ENCODE results near the gene CC2D2B. TPM values are rescaled to one million over a fixed set of nuclear protein-coding genes. Genes with fewer than 3 reads are reported as not detected.

Gene CC2D2B
- under 0.01 TPM in 1 of 2 replicates, not detected in the other for total RNA-seq (ENCODE audit: low replicate concordance)

GRCh38 chr10:95907456-95908253, at the start of gene CC2D2B:
TSS of gene CC2D2B (plus strand) at chr10:95907975. CDS start at chr10:95911324, 3,349 bp downstream.

GRCh38 chr10:96043033-96043892, 135.5 kb downstream of the CC2D2B start, which contains the start of gene CCNJ:
TSS of gene CCNJ (plus strand) at chr10:96043583. CDS start at chr10:96044394, 811 bp downstream.

Other genes with a start within 250 kb of the CC2D2B start
- 17.8 and 18.6 TPM in 2 replicates for gene TCTN3, start 214.0 kb upstream of the CC2D2B start, total RNA-seq (ENCODE audit: low replicate concordance)
- 0.60 and 1.2 TPM in 2 replicates for gene ENTPD1, start 151.8 kb upstream of the CC2D2B start, total RNA-seq (ENCODE audit: low replicate concordance)
- 4.8 and 6.6 TPM in 2 replicates for gene CCNJ, start 135.6 kb downstream of the CC2D2B start, total RNA-seq (ENCODE audit: low replicate concordance)
- gene ZNF518A, start 222.3 kb downstream of the CC2D2B start, total RNA-seq (ENCODE audit: low replicate concordance), result 7.4 and 9.5 TPM in 2 replicates

Data from smooth muscle cell of the coronary artery (primary cell).